IMR-90 (cell line): ENCODE measurements around the gene MAP3K3. TPM values are rescaled to one million over a fixed set of nuclear protein-coding genes. Genes with fewer than 3 reads are reported as not detected.

Experiments
- ATAC-seq: fragments of 200-7000 bp; cut with Tn5 transposase; 2 replicates; pipeline ENCODE4 v1.9.1; 2020; ENCODE audit warnings: low read depth, mild to moderate bottlenecking, moderate library complexity
- BruUV-seq: library from RNA; stranded (reverse); fragments of 400-500 nt; replicated peaks from 2 replicates; lab custom pipeline; 2021; lab: Mats Ljungman, UMichigan
- CTCF ChIA-PET: fragments of 300-600 bp; formaldehyde crosslinking; extraction: SDS; loops from one replicate; lab custom pipeline; 2021; ENCODE audit warnings: antibody characterized with exemption; lab: Yijun Ruan, JAX
- POLR2A ChIA-PET: fragments of 300-600 bp; sonication (Branson Sonifier 250); formaldehyde crosslinking; loops from one replicate; lab custom pipeline; 2022; ENCODE audit warnings: antibody characterized with exemption; ENCODE audit not compliant: unreplicated experiment; lab: Charles Lee
- DNase-seq: peaks from one replicate; pipeline ENCODE4 v3.0.0; 2013
- H2AFZ ChIP-seq: replicated peaks from 2 replicates; pipeline ENCODE3; 2013; ENCODE audit warnings: low read length, mild to moderate bottlenecking; ENCODE audit not compliant: poor library complexity
- H2AK5ac ChIP-seq: 2 replicates; pipeline ENCODE4 v1.6.1; 2013; ENCODE audit warnings: low read depth, low read length, inconsistent platforms
- H2AK9ac ChIP-seq: replicated peaks from 2 replicates; pipeline ENCODE3; 2013; ENCODE audit warnings: mild to moderate bottlenecking, low read depth, low read length, moderate library complexity; ENCODE audit not compliant: poor library complexity
- H2BK120ac ChIP-seq: 2 replicates; pipeline ENCODE4 v1.6.1; 2013; ENCODE audit warnings: low read depth, low read length, inconsistent platforms
- H2BK15ac ChIP-seq: 3 replicates; pipeline ENCODE4 v1.6.1; 2013; ENCODE audit warnings: low read depth, low read length, inconsistent platforms
- H2BK20ac ChIP-seq: 2 replicates; pipeline ENCODE4 v1.6.1; 2013; ENCODE audit warnings: low read depth, mild to moderate bottlenecking, inconsistent platforms, low read length, moderate library complexity
- H2BK5ac ChIP-seq: 2 replicates; pipeline ENCODE4 v1.6.1; 2013; ENCODE audit warnings: mild to moderate bottlenecking, low read depth, low read length, inconsistent platforms; ENCODE audit not compliant: poor library complexity, severe bottlenecking
- H3K14ac ChIP-seq: replicated peaks from 2 replicates; pipeline ENCODE4 v1.6.1; 2013; ENCODE audit warnings: low read depth, low read length, inconsistent platforms
- H3K18ac ChIP-seq: 2 replicates; pipeline ENCODE4 v1.6.1; 2013; ENCODE audit warnings: low read depth, low read length, control low read depth
- H3K23ac ChIP-seq: 2 replicates; pipeline ENCODE4 v1.6.1; 2013; ENCODE audit warnings: low read depth, low read length, inconsistent platforms
- H3K27ac ChIP-seq: 2 replicates; pipeline ENCODE4 v1.5.1; 2013; ENCODE audit warnings: mild to moderate bottlenecking, control low read depth, low read length; ENCODE audit not compliant: insufficient read depth
- H3K27me3 ChIP-seq: 2 replicates; pipeline ENCODE4 v1.6.1; 2013; ENCODE audit warnings: low read length; ENCODE audit not compliant: control insufficient read depth, insufficient read depth
- H3K36me3 ChIP-seq: 2 replicates; pipeline ENCODE4 v1.6.1; 2013; ENCODE audit warnings: low read length, mixed read lengths; ENCODE audit not compliant: control insufficient read depth, insufficient read depth
- H3K4ac ChIP-seq: 2 replicates; pipeline ENCODE4 v1.6.1; 2013; ENCODE audit warnings: low read depth, low read length, inconsistent platforms
- H3K4me1 ChIP-seq: 2 replicates; pipeline ENCODE4 v1.6.1; 2013; ENCODE audit warnings: low read length, mixed read lengths; ENCODE audit not compliant: control insufficient read depth, insufficient read depth
- H3K4me2 ChIP-seq: 2 replicates; pipeline ENCODE4 v1.6.1; 2013; ENCODE audit warnings: low read depth, mild to moderate bottlenecking, control low read depth, low read length, moderate library complexity
- H3K4me3 ChIP-seq: 2 replicates; pipeline ENCODE4 v1.5.1; 2013; ENCODE audit warnings: low read depth, mild to moderate bottlenecking, control low read depth, low read length, moderate library complexity; ENCODE audit not compliant: insufficient read depth
- H3K56ac ChIP-seq: 2 replicates; pipeline ENCODE4 v1.6.1; 2013; ENCODE audit warnings: low read length, inconsistent platforms; ENCODE audit not compliant: insufficient read depth; ENCODE audit errors: extremely low read depth
- H3K79me1 ChIP-seq, 2 experiments: 2 replicates each; pipeline ENCODE4 v1.6.1; 2013; ENCODE audit warnings: low read length in 2 of 2, inconsistent platforms in 1 of 2, low read depth in 1 of 2
- H3K9ac ChIP-seq: 2 replicates; pipeline ENCODE4 v1.6.1; 2013; ENCODE audit warnings: low read depth, low read length, control low read depth
- H3K9me1 ChIP-seq: 2 replicates; pipeline ENCODE4 v1.6.1; 2013; ENCODE audit warnings: low read length, inconsistent platforms; ENCODE audit not compliant: insufficient read depth
- H3K9me3 ChIP-seq: 2 replicates; pipeline ENCODE4 v1.6.1; 2013; ENCODE audit warnings: low read length; ENCODE audit not compliant: control insufficient read depth, insufficient read depth
- H4K20me1 ChIP-seq: 2 replicates; pipeline ENCODE4 v1.6.1; 2013; ENCODE audit warnings: low read length, inconsistent platforms; ENCODE audit not compliant: insufficient read depth
- H4K5ac ChIP-seq: 2 replicates; pipeline ENCODE4 v1.6.1; 2013; ENCODE audit warnings: mild to moderate bottlenecking, low read depth, low read length, control low read depth
- H4K8ac ChIP-seq, 2 experiments: 2 replicates each; pipeline ENCODE4 v1.6.1; 2013; ENCODE audit warnings: low read depth in 2 of 2, low read length in 2 of 2, control low read depth in 1 of 2, inconsistent platforms in 1 of 2
- H4K91ac ChIP-seq: 2 replicates; pipeline ENCODE4 v1.6.1; 2013; ENCODE audit warnings: low read depth, low read length, inconsistent platforms; ENCODE audit not compliant: insufficient read depth
- BHLHE40 ChIP-seq: fragments of 150-350 bp; IDR thresholded peaks from 2 replicates; pipeline ENCODE4 v1.6.1; 2016; ENCODE audit warnings: mild to moderate bottlenecking, low read depth, low read length
- CEBPB ChIP-seq: IDR thresholded peaks from 2 replicates; pipeline ENCODE4 v1.6.1; 2012; ENCODE audit warnings: low read depth, low read length, improper control_type of control experiment
- CHD1 ChIP-seq: IDR thresholded peaks from 2 replicates; pipeline ENCODE4 v1.6.1; 2012; ENCODE audit warnings: low read depth, low read length, improper control_type of control experiment
- CTCF ChIP-seq: conservative IDR thresholded peaks from 2 replicates; pipeline ENCODE4 v1.5.1; 2012; ENCODE audit warnings: mild to moderate bottlenecking, low read depth, low read length, improper control_type of control experiment
- ELK1 ChIP-seq: fragments of 150-350 bp; IDR thresholded peaks from 2 replicates; pipeline ENCODE4 v1.6.1; 2016; ENCODE audit warnings: low read depth, mild to moderate bottlenecking, low read length, moderate library complexity, borderline replicate concordance
- FOS ChIP-seq: fragments of 150-350 bp; IDR thresholded peaks from 2 replicates; pipeline ENCODE4 v1.6.1; 2016; ENCODE audit warnings: low read depth, low read length
- MAFK ChIP-seq: IDR thresholded peaks from 2 replicates; pipeline ENCODE4 v1.6.1; 2012; ENCODE audit warnings: low read depth, low read length, improper control_type of control experiment
- MAZ ChIP-seq: IDR thresholded peaks from 2 replicates; pipeline ENCODE4 v1.6.1; 2012; ENCODE audit warnings: low read depth, mild to moderate bottlenecking, low read length, improper control_type of control experiment, moderate library complexity, borderline replicate concordance
- NFE2L2 ChIP-seq: fragments of 150-350 bp; IDR thresholded peaks from 2 replicates; pipeline ENCODE4 v1.6.1; 2016; ENCODE audit warnings: low read depth, mild to moderate bottlenecking, low read length
- RAD21 ChIP-seq: IDR thresholded peaks from 2 replicates; pipeline ENCODE4 v1.6.1; 2012; ENCODE audit warnings: low read length, improper control_type of control experiment
- RCOR1 ChIP-seq: IDR thresholded peaks from 2 replicates; pipeline ENCODE4 v1.6.1; 2012; ENCODE audit warnings: mild to moderate bottlenecking, low read length, improper control_type of control experiment; ENCODE audit not compliant: insufficient replicate concordance
- RFX5 ChIP-seq: IDR thresholded peaks from 2 replicates; pipeline ENCODE4 v1.8.0; 2012; ENCODE audit warnings: low read depth, mild to moderate bottlenecking, low read length, moderate library complexity
- WGBS, 2 experiments: methylation state at CpG; one replicate each; pipeline versions ENCODE4 v1.1.5 to v1.1.7; 2013; ENCODE audit warnings: missing lambda C conversion rate in 2 of 2; ENCODE audit not compliant: insufficient read length in 1 of 2; ENCODE audit errors: extremely low coverage in 2 of 2; 5-methylcytosine and 5-hydroxymethylcytosine counted together
- dilution Hi-C: fragments of 300-500 bp; cut with HindIII; formaldehyde crosslinking; loops from one replicate; pipeline ENCODE4 v1.14.3; 2018; ENCODE audit warnings: low sequenced_read_pairs; ENCODE audit not compliant: unreplicated experiment
- in situ Hi-C: fragments of 300-500 bp; cut with MboI; formaldehyde crosslinking; loops from 3 replicates; pipeline ENCODE4 v1.14.3; 2019; ENCODE audit warnings: low sequenced_read_pairs, inconsistent platforms, mixed read lengths
- intact Hi-C: fragments of 100-400 bp; cut with micrococcal nuclease; formaldehyde crosslinking; loops from 2 replicates; pipeline ENCODE4 v1.10.0; 2022
- polyA plus RNA-seq, 3 experiments: library from polyadenylated mRNA; depleted of rRNA; stranded (reverse); fragments of >200 nt; gene quantifications; 2 replicates each; pipeline ENCODE4 v1.2.3, GENCODE V29; 2012; ENCODE audit warnings: low replicate concordance in 1 of 3
- total RNA-seq: library from RNA; depleted of rRNA; stranded (reverse); fragments of >200 nt; gene quantifications from 2 replicates; pipeline ENCODE4 v1.2.3, GENCODE V29; 2012

Gene MAP3K3
- total and polyA plus RNA-seq, 2 of the 4 experiments (the other 2 are of a cell fraction) = 19.1 to 25.6 TPM

- in situ Hi-C loops (no loop called here), intact Hi-C loops (no loop called here), dilution Hi-C loops (no loop called here)
- peak overlapping the region; percentile 98 for H3K4me2 ChIP-seq
- peak overlapping the region; percentile 57 for H4K5ac ChIP-seq
- peaks cover 6% of the 10 kb centered on the region; the same call in 1 of the 2 replicates for H3K9me1 ChIP-seq
- peaks cover 8 to 34% of the 10 kb centered on the region in 2 experiments; a peak in 3 of 4 replicates for H3K79me1 ChIP-seq
- H3K27ac ChIP-seq = peak overlapping the region; percentile 56
- H3K27me3 ChIP-seq = no peaks in the 10 kb centered on the region
- H2AK5ac ChIP-seq = no peak overlapping the region
- no peak overlapping the region; the same call in 1 of the 2 replicates for H3K18ac ChIP-seq
- H4K20me1 ChIP-seq = no peaks in the 10 kb centered on the region; the same call in 1 of the 2 replicates
- ChIA-PET POLR2A (no interaction called here), CTCF (no interaction called here)
- H3K56ac ChIP-seq = peak overlapping the region; percentile 41; the same call in 1 of the 2 replicates
- ATAC-seq (no peak; the same call in 1 of the 2 replicates), DNase-seq (no peak)
- peak overlapping the region; percentile 35 to 80; a peak in 2 of 4 replicates for H4K8ac ChIP-seq
- H3K4ac ChIP-seq = peak overlapping the region; percentile 52
- no peak overlapping the region; the same call in 1 of the 2 replicates for H4K91ac ChIP-seq
- TF ChIP-seq BHLHE40 (no peak), RAD21 (no peak), ELK1 (no peak), NFE2L2 (no peak), CHD1 (no peak), CTCF (no peak), FOS (no peak), MAZ (no peak), RFX5 (no peak), MAFK (no peak), RCOR1 (no peak), CEBPB (no peak)
- no peak overlapping the region for H2BK20ac ChIP-seq
- peak overlapping the region; percentile 69 for H3K9ac ChIP-seq
- no TSS peak for BruUV-seq
- peak overlapping the region; percentile 75 for H3K4me3 ChIP-seq
- 0% methylated on average over 7 of the region's 14 CpGs; no CpG with 5 or more reads in 1 of the 2 experiments for WGBS, 2 experiments
- no peaks in the 10 kb centered on the region for H3K9me3 ChIP-seq
- peak overlapping the region; percentile 34; the same call in 1 of the 2 replicates for H3K23ac ChIP-seq
- H2BK120ac ChIP-seq = no peak overlapping the region
- no peaks in the 10 kb centered on the region; the same call in 1 of the 2 replicates for H3K36me3 ChIP-seq
- no peak overlapping the region for H2BK15ac ChIP-seq
- peak overlapping the region; percentile 27 for H3K14ac ChIP-seq
- peaks cover 6% of the 10 kb centered on the region for H3K4me1 ChIP-seq
- H2AFZ ChIP-seq = peak overlapping the region; percentile 98
- peak overlapping the region; percentile 89 for H2AK9ac ChIP-seq
- H2BK5ac ChIP-seq = peak overlapping the region; percentile 47
Observed at GRCh38 chr17:63741143-63741407, 118.9 kb downstream of the MAP3K3 start.
